Natural killer cell (primary cell): Measurements from ENCODE around the gene C6orf89. TPM values are rescaled to one million over a fixed set of nuclear protein-coding genes. Genes with fewer than 3 reads are reported as not detected.

Experiments
- ATAC-seq, 3 donors: fragments of 150-1000 bp in 2 of 3; fragments of 200-7000 bp in 1 of 3; cut with Tn5 transposase; 1 replicate in 1 of 3; 2 replicates in 2 of 3; pipeline ENCODE4 v1.10.0; 2021; ENCODE audit warnings: mild to moderate bottlenecking in 2 of 3, moderate library complexity in 2 of 3
- DNase-seq, 2 donors: peaks; one replicate each; pipeline versions ENCODE4 v3.0.0 to v3.0.0-alpha.2; 2013 to 2021; ENCODE audit warnings: mixed read lengths in 1 of 2
- H3K27ac ChIP-seq: one replicate; pipeline ENCODE4 v1.5.1; 2013; ENCODE audit warnings: mild to moderate bottlenecking, low read length
- H3K27me3 ChIP-seq: one replicate; pipeline ENCODE4 v1.6.1; 2013; ENCODE audit warnings: low read length; ENCODE audit not compliant: control insufficient read depth, insufficient read depth
- H3K36me3 ChIP-seq: one replicate; pipeline ENCODE4 v1.6.1; 2013; ENCODE audit warnings: low read length; ENCODE audit not compliant: control insufficient read depth, insufficient read depth
- H3K4me1 ChIP-seq: one replicate; pipeline ENCODE4 v1.6.1; 2013; ENCODE audit warnings: low read length; ENCODE audit not compliant: control insufficient read depth, insufficient read depth
- H3K4me3 ChIP-seq: one replicate; pipeline ENCODE4 v1.5.1; 2013; ENCODE audit warnings: low read length
- H3K9me3 ChIP-seq: one replicate; pipeline ENCODE4 v1.6.1; 2013; ENCODE audit warnings: low read length; ENCODE audit not compliant: control insufficient read depth, insufficient read depth
- H3K27ac Mint-ChIP-seq, 2 donors: one replicate each; pipeline ENCODE4 v1.8.0; 2022; ENCODE audit warnings: mild to moderate bottlenecking in 2 of 2, mixed read lengths in 2 of 2, moderate library complexity in 1 of 2
- H3K27me3 Mint-ChIP-seq, 2 donors: one replicate each; pipeline ENCODE4 v1.8.0; 2022; ENCODE audit warnings: low read depth in 2 of 2, mixed read lengths in 2 of 2
- H3K36me3 Mint-ChIP-seq: one replicate; pipeline ENCODE4 v1.8.0; 2022; ENCODE audit warnings: mixed read lengths
- H3K4me1 Mint-ChIP-seq, 2 donors: one replicate each; pipeline ENCODE4 v1.8.0; 2022; ENCODE audit warnings: mixed read lengths in 2 of 2
- H3K4me3 Mint-ChIP-seq: one replicate; pipeline ENCODE4 v1.8.0; 2022; ENCODE audit warnings: mild to moderate bottlenecking, moderate library complexity, mixed read lengths
- H3K9me3 Mint-ChIP-seq, 2 donors: one replicate each; pipeline ENCODE4 v1.8.0; 2022; ENCODE audit warnings: mixed read lengths in 2 of 2
- whole genome bisulfite sequencing: methylation state at CpG from one replicate; pipeline ENCODE4 v1.1.7; 2013; ENCODE audit warnings: missing lambda C conversion rate; ENCODE audit not compliant: insufficient coverage; 5-methylcytosine and 5-hydroxymethylcytosine counted together
- intact Hi-C: fragments of 100-400 bp; cut with micrococcal nuclease; formaldehyde crosslinking; loops from one replicate; pipeline ENCODE4 v1.14.2; 2022
- total RNA-seq, 4 donors: library from RNA; stranded (reverse); fragments of 120-200 nt in 1 of 4; gene quantifications; one replicate each; pipeline versions ENCODE4 v1.2.3 to v1.2.4, GENCODE V29; 2013 to 2022
- TF ChIP-seq, protein P1 (sequence below): fragments of 200-600 bp; IDR thresholded peaks from one replicate; pipeline ENCODE4 v1.8.0; 2022; ENCODE audit warnings: antibody characterized with exemption

C6orf89 gene
- total RNA-seq, 3 donors from 2014 or later (not counting 1 experiment from before 2014, with no cell fraction given) = 34.3 to 47.0 (median 46.3) TPM

DNA sequence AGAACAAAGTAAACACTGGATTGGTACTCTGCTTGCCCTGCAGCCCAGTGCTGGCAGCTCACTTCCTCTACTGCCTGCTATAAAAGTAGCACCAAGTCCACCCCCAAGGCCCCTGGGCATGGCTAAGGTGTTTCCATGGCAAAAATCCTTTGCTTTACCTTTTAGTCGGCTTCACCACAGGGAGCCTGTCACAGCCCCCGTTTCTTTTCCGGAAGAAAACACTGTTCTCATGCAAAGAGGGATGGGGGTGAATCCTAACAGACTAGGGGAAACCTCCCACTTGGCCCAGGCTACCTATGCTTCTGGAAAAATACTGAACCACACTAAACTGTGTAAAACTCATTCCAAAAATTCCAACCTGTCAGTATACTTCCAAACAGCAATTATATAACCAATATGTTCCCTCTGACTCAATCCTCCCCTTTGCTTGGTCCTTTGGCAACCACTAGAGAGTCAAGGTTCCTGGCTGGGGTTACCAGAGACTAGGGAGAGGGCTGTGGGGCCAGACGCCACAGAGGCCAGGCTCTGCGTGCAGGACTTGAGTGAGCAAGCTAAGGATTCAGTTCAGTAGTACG, 27.3 kb upstream of the C6orf89 start:
- intact Hi-C loops = no loop called here
- TF ChIP-seq, protein P1, sequence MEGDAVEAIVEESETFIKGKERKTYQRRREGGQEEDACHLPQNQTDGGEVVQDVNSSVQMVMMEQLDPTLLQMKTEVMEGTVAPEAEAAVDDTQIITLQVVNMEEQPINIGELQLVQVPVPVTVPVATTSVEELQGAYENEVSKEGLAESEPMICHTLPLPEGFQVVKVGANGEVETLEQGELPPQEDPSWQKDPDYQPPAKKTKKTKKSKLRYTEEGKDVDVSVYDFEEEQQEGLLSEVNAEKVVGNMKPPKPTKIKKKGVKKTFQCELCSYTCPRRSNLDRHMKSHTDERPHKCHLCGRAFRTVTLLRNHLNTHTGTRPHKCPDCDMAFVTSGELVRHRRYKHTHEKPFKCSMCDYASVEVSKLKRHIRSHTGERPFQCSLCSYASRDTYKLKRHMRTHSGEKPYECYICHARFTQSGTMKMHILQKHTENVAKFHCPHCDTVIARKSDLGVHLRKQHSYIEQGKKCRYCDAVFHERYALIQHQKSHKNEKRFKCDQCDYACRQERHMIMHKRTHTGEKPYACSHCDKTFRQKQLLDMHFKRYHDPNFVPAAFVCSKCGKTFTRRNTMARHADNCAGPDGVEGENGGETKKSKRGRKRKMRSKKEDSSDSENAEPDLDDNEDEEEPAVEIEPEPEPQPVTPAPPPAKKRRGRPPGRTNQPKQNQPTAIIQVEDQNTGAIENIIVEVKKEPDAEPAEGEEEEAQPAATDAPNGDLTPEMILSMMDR = no peak
- peaks cover 4 to 11% of the 10 kb centered on the region in 2 donors for H3K4me1 Mint-ChIP-seq
- H3K9me3 ChIP-seq = no peaks in the 10 kb centered on the region
- ATAC-seq = no peak
- no peak overlapping the region for H3K4me3 Mint-ChIP-seq
- no peaks in the 10 kb centered on the region for H3K9me3 Mint-ChIP-seq
- DNase-seq = no peak
- H3K36me3 ChIP-seq = peaks cover 29% of the 10 kb centered on the region
- peaks cover 18% of the 10 kb centered on the region for H3K36me3 Mint-ChIP-seq
- no peaks in the 10 kb centered on the region for H3K27me3 Mint-ChIP-seq
- H3K27ac ChIP-seq = no peak overlapping the region
- H3K4me3 ChIP-seq = no peak overlapping the region
- 97% methylated on average over 6 of the region's 6 CpGs for WGBS
- H3K27ac Mint-ChIP-seq = no peak overlapping the region
- H3K4me1 ChIP-seq = no peaks in the 10 kb centered on the region
- H3K27me3 ChIP-seq = no peaks in the 10 kb centered on the region

DNA sequence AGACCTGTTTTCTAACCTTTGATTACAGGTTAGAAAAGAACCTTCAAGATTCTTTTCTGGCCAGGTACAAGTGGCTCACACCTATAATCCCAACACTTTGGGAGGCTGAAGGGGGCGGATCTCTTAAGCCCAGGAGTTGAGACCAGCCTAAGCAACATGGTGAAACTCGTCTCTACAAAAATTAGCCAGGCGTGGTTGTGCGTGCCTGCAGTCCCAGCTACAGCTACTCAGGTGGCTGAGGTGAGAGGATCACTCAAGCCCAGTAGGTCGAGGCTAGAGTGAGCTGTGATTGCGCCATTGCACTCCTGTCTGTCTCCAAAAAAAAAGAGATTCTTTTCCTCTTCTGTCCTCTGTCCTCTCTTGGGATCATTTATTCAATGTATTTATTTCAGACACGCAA, 25.6 kb upstream of the C6orf89 start:
- Mint-ChIP-seq H3K36me3 (peaks cover 8% of the 10 kb centered on the region), H3K9me3 (no peaks in the 10 kb centered on the region), H3K4me1 (peaks cover 15 to 17% of the 10 kb centered on the region in 2 donors), H3K4me3 (no peak overlapping the region), H3K27ac (no peak overlapping the region), H3K27me3 (no peaks in the 10 kb centered on the region)
- intact Hi-C loops = no loop called here
- WGBS = 88% methylated on average over 7 of the region's 7 CpGs
- H3K9me3 ChIP-seq = no peaks in the 10 kb centered on the region
- ATAC-seq (no peak), DNase-seq (no peak)
- H3K36me3 ChIP-seq = peaks cover 24% of the 10 kb centered on the region
- no peaks in the 10 kb centered on the region for H3K27me3 ChIP-seq
- H3K4me3 ChIP-seq = no peak overlapping the region
- no peaks in the 10 kb centered on the region for H3K4me1 ChIP-seq
- H3K27ac ChIP-seq = no peak overlapping the region
- TF ChIP-seq, protein P1 = no peak

DNA sequence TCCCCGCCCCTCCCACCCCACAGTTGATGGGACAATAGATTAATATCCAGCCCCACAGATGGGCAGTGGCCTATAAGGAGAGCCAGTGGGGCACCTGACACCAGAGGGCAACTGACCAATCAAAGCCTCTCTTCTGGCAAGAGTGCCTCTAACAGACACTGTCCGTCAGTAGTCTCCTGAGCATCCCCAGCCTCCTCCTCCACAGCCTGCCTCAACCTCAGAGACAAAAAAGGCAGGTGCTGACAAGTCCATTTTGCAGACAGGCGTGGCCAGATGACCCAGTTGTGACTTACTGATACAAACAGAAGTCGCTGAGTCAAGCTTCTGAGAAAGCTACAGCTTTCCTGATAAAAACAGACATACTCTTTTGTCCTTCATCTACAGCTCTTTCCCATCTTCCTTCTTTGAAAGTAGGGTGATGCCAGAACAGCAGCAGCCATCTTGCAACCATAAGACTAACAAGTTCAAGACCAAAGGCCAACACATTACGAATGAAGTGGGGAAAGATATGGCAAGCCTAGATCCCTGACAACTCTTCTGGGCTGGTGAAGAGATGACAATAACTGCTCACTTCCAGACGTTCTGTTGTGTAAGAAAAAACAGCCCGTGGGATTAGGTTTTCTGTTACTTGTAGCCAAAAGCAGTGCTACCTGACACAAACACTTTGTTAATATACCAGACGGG, 23.4 kb upstream of the C6orf89 start:
- H3K36me3 Mint-ChIP-seq = peaks cover 2% of the 10 kb centered on the region
- TF ChIP-seq, protein P1 = no peak

More for the DNA sequence above, 23.4 kb upstream of the C6orf89 start:
- H3K27ac ChIP-seq = no peak overlapping the region
- H3K9me3 ChIP-seq = no peaks in the 10 kb centered on the region
- H3K27me3 ChIP-seq = no peaks in the 10 kb centered on the region
- Mint-ChIP-seq H3K9me3 (no peaks in the 10 kb centered on the region), H3K27ac (no peak overlapping the region), H3K4me3 (no peak overlapping the region), H3K4me1 (peaks cover 18 to 32% of the 10 kb centered on the region in 2 donors), H3K27me3 (no peaks in the 10 kb centered on the region)
- no peak for ATAC-seq
- no peak for DNase-seq
- no peaks in the 10 kb centered on the region for H3K4me1 ChIP-seq
- intact Hi-C loops = no loop called here
- peaks cover 15% of the 10 kb centered on the region for H3K36me3 ChIP-seq
- H3K4me3 ChIP-seq = no peak overlapping the region
- 94% methylated on average over 8 of the region's 8 CpGs for WGBS
